Calu3 (cell line): ENCODE data around the gene PNMA6E. TPM values are rescaled to one million over a fixed set of nuclear protein-coding genes. Genes with fewer than 3 reads are reported as not detected.

ENCODE experiments used
- BruUV-seq: library from RNA; stranded (reverse); fragments of 400-500 nt; replicated peaks from 2 replicates; lab custom pipeline; 2021; lab: Mats Ljungman, UMichigan
- CTCF ChIA-PET: fragments of 300-600 bp; sonication (Branson Sonifier 250); formaldehyde crosslinking; loops from one replicate; lab custom pipeline; 2022; ENCODE audit warnings: antibody characterized with exemption; lab: Charles Lee
- DNase-seq: peaks from one replicate; pipeline ENCODE4 v3.0.0; 2022
- H3K27ac Mint-ChIP-seq: one replicate; pipeline ENCODE4 v1.8.0; 2022; ENCODE audit warnings: mixed read lengths; ENCODE audit not compliant: unreplicated experiment
- H3K27me3 Mint-ChIP-seq: one replicate; pipeline ENCODE4 v1.8.0; 2022; ENCODE audit warnings: mixed read lengths; ENCODE audit not compliant: unreplicated experiment
- H3K36me3 Mint-ChIP-seq: one replicate; pipeline ENCODE4 v1.8.0; 2022; ENCODE audit warnings: mild to moderate bottlenecking, moderate library complexity, mixed read lengths; ENCODE audit not compliant: insufficient read depth, unreplicated experiment
- H3K4me1 Mint-ChIP-seq: one replicate; pipeline ENCODE4 v1.8.0; 2022; ENCODE audit warnings: mild to moderate bottlenecking, low read depth, mixed read lengths; ENCODE audit not compliant: unreplicated experiment
- H3K4me3 Mint-ChIP-seq: one replicate; pipeline ENCODE4 v1.8.0; 2022; ENCODE audit warnings: mild to moderate bottlenecking, low read depth, moderate library complexity, mixed read lengths; ENCODE audit not compliant: unreplicated experiment
- H3K9me3 Mint-ChIP-seq: one replicate; pipeline ENCODE4 v1.8.0; 2022; ENCODE audit warnings: low read depth, mixed read lengths; ENCODE audit not compliant: unreplicated experiment
- intact Hi-C: fragments of 100-400 bp; cut with micrococcal nuclease; formaldehyde crosslinking; loops from one replicate; pipeline ENCODE4 v1.10.0; 2022; ENCODE audit not compliant: unreplicated experiment
- total RNA-seq: library from RNA; stranded (reverse); gene quantifications from 2 replicates; pipeline ENCODE4 v1.2.3, GENCODE V29; 2022
- TF ChIP-seq, protein P1 (sequence below): fragments of 200-600 bp; IDR thresholded peaks from one replicate; pipeline ENCODE4 v1.8.0; 2022; ENCODE audit warnings: antibody characterized with exemption; ENCODE audit not compliant: unreplicated experiment

Gene PNMA6E
- total RNA-seq, 1 experiment from 2014 or later: not detected

DNA sequence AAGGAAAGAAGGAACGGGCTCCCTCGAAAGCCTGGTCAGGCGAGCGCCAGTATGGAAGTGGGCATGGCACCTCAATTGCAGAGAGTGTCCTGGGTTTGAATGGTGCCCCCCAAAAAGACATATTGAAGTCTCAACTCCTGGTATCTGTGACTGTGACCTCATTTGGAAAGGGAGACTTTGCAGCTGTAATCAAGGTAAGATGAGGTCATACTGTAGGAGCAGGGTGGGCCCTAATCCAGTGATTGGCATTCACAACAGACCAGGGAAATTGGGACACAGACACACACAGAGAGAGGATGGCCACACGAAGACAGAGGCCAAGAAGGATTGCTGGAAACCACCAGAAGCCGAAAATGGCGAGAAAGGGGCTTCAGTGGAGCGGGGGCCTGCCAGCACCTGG is 16.5 kb upstream of the PNMA6E start:
- intact Hi-C loops: no loop called here
- DNase-seq: no peak
- Mint-ChIP-seq H3K4me3 (no peak overlapping the region), H3K9me3 (no peaks in the 10 kb centered on the region), H3K4me1 (no peaks in the 10 kb centered on the region), H3K36me3 (peaks cover 4% of the 10 kb centered on the region), H3K27me3 (peaks cover 83% of the 10 kb centered on the region), H3K27ac (no peak overlapping the region)
- CTCF ChIA-PET: no interaction called here
- BruUV-seq: no TSS peak
- TF ChIP-seq, protein P1, sequence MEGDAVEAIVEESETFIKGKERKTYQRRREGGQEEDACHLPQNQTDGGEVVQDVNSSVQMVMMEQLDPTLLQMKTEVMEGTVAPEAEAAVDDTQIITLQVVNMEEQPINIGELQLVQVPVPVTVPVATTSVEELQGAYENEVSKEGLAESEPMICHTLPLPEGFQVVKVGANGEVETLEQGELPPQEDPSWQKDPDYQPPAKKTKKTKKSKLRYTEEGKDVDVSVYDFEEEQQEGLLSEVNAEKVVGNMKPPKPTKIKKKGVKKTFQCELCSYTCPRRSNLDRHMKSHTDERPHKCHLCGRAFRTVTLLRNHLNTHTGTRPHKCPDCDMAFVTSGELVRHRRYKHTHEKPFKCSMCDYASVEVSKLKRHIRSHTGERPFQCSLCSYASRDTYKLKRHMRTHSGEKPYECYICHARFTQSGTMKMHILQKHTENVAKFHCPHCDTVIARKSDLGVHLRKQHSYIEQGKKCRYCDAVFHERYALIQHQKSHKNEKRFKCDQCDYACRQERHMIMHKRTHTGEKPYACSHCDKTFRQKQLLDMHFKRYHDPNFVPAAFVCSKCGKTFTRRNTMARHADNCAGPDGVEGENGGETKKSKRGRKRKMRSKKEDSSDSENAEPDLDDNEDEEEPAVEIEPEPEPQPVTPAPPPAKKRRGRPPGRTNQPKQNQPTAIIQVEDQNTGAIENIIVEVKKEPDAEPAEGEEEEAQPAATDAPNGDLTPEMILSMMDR: no peak

DNA sequence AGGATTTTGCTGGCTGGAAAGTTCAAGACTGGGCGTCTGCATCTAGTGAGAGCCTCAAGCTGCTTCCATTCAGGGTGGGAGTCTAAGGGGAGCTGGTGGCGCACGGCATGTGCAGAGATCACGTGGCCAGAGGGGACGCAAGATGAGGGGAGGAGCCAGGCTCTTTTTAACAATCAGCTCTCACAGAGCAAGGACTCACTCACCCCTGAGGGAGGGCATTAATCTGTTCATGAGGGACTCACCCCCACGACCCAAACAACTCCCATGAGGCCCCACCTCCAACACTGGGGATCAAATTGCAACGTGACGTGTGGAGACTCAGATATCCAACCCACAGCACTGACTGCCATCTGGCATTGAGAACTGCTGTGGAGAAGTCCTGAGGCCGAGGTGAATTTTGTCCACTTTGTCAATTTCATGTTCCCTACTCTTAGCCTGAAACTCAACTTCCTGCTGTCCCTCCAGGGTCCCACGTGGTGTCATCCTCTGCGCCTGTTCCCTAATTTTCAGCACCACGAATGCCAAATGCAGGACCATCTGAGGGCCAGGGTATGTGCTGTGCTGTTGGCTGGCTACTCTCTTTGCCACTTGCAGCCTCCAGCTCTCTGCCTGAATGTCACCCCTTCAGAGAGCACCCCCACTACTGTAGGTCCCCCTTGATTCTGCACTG is 15.8 kb upstream of the PNMA6E start:
- no peak for DNase-seq
- Mint-ChIP-seq H3K4me3 (no peak overlapping the region), H3K27ac (no peak overlapping the region), H3K36me3 (peaks cover 4% of the 10 kb centered on the region), H3K9me3 (no peaks in the 10 kb centered on the region), H3K4me1 (no peaks in the 10 kb centered on the region), H3K27me3 (peaks cover 90% of the 10 kb centered on the region)
- intact Hi-C loops: no loop called here
- TF ChIP-seq, protein P1: no peak
- CTCF ChIA-PET: no interaction called here
- no TSS peak for BruUV-seq

DNA sequence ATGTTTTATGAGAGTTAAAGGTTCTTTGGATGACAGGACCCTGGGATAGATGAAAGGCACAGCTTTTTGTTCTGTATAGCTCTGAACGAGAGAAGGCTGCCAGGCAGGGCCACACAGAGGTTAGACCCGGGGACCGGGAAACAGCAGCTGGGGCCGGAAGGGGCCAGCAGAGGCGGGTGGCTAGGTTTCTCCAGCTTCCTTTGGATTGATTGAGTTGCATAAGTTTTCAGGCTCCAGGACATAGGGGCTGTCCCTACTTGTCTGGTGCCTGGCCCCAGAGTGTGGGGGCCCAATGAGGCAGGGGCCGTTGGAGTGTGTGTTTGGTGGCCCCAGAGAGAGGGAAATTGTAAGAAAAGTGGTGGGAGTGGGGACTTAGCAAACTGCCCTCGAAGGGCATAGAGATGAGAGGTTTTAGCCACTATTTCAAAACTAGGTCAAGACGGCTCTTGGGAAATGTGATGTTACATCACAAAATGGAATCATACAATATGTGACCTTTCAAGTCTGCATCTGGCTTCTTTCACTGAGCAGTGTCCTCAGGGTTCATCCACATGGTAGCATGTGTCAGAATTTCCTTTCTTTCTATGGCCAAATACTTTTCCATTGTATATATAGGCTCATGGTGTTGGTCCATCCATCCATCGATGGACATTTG is 13.8 kb upstream of the PNMA6E start:
- peaks cover 4% of the 10 kb centered on the region for H3K36me3 Mint-ChIP-seq
- intact Hi-C loops: no loop called here
- peaks cover 100% of the 10 kb centered on the region for H3K27me3 Mint-ChIP-seq
- CTCF ChIA-PET: interaction anchor here (0.7 kb wide), 1 partner anchor 43 kb away, joined by 3 read pairs; no protein-coding TSS in a partner anchor
- H3K4me1 Mint-ChIP-seq: no peaks in the 10 kb centered on the region
- TF ChIP-seq, protein P1: no peak
- no peak for DNase-seq
- no peak overlapping the region for H3K4me3 Mint-ChIP-seq
- no peaks in the 10 kb centered on the region for H3K9me3 Mint-ChIP-seq
- no peak overlapping the region for H3K27ac Mint-ChIP-seq
- BruUV-seq: no TSS peak

DNA sequence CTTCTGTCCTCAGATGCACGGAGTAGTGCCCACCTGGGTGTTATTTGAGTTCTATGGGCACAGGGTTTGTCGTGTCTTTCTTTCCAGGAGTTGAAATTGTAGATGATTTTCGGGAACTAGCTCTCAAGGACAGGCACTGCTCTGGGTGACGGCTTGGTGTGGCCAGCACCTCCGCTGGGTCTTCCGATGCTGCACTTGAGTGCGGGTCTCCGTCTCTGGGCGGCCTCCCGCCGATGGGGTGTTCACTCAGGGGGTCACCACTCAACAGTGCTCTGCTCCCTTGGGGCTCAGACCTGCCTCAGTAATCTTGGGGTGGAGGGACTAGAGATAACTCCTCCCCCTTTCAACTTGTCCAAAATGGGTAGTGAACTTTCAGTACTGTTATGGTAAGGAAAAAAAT is 12.6 kb upstream of the PNMA6E start:
- no peak for DNase-seq
- Mint-ChIP-seq H3K9me3 (no peaks in the 10 kb centered on the region), H3K36me3 (peaks cover 4% of the 10 kb centered on the region), H3K4me1 (no peaks in the 10 kb centered on the region), H3K27me3 (peaks cover 94% of the 10 kb centered on the region), H3K27ac (no peak overlapping the region), H3K4me3 (no peak overlapping the region)
- no TSS peak for BruUV-seq
- CTCF ChIA-PET: no interaction called here
- TF ChIP-seq, protein P1: no peak
- intact Hi-C loops: no loop called here
